OCI-LY1 (cell line): ENCODE measurements around the gene FOXO3.

Source experiments
- EZH2 ChIP-seq: fragments of 200-600 bp; sonication (generic), shearing (Covaris generic); IDR thresholded peaks from 2 replicates; pipeline ENCODE4 v1.8.0; 2017; ENCODE audit warnings: borderline replicate concordance, mixed run types, mild to moderate bottlenecking, antibody characterized with exemption, low read length, moderate library complexity, mixed read lengths
- TF ChIP-seq, protein P1 (sequence below): fragments of 200-600 bp; sonication (generic), shearing (Covaris generic); IDR thresholded peaks from 2 replicates; pipeline ENCODE4 v1.5.1; 2017; ENCODE audit warnings: mild to moderate bottlenecking, antibody characterized with exemption, low read length, moderate library complexity, mixed read lengths

GRCh38 chr6:108651340-108652227, 90.9 kb downstream of the FOXO3 start:
- TF ChIP-seq, protein P1, sequence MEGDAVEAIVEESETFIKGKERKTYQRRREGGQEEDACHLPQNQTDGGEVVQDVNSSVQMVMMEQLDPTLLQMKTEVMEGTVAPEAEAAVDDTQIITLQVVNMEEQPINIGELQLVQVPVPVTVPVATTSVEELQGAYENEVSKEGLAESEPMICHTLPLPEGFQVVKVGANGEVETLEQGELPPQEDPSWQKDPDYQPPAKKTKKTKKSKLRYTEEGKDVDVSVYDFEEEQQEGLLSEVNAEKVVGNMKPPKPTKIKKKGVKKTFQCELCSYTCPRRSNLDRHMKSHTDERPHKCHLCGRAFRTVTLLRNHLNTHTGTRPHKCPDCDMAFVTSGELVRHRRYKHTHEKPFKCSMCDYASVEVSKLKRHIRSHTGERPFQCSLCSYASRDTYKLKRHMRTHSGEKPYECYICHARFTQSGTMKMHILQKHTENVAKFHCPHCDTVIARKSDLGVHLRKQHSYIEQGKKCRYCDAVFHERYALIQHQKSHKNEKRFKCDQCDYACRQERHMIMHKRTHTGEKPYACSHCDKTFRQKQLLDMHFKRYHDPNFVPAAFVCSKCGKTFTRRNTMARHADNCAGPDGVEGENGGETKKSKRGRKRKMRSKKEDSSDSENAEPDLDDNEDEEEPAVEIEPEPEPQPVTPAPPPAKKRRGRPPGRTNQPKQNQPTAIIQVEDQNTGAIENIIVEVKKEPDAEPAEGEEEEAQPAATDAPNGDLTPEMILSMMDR: no peak
- TF ChIP-seq EZH2: no peak
